Measurements from ENCODE around the gene TSSK2.
"Not testable (repeated sequence)": the region's sequence is repeated elsewhere in the genome, so short reads cannot be mapped to it uniquely, and the experiment has no call there.

Gene TSSK2

DNA sequence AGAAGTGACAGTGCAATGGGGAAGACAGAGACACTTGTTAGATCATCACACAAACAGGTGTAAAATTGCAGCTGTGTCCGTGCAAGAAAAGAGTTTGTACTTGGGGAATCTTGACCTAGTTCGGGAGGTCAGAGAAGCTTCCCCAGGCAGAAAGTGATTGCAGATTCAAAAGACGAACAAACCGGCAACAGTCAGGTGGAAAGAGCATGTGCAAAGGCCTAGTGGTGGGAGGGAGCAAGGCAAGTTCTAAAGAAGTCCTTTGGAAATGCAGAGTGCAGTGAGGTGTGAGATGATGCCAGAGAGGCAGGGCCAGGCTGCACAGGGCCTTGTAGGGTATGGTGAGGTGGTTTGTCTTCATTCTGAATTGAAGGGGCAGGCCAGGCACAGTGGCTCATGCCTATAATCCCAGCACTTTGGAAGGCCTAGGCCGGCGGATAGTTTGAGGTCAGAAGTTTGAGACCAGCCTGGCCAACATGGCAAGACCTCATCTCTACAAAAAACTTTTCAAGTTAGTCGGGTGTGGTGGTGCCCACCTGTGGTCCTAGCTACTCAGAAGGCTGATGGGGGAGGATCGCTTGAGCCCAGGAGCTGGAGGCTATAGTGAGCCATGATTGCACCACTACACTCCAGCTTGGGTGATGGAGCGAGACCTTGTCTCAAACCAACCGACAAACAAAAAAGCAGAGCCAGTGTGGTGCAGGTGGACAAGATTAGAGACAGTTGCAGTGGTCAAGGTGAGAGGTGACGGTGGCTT, 15.3 kb downstream of the TSSK2 start:
- no peak for DNase-seq

DNA sequence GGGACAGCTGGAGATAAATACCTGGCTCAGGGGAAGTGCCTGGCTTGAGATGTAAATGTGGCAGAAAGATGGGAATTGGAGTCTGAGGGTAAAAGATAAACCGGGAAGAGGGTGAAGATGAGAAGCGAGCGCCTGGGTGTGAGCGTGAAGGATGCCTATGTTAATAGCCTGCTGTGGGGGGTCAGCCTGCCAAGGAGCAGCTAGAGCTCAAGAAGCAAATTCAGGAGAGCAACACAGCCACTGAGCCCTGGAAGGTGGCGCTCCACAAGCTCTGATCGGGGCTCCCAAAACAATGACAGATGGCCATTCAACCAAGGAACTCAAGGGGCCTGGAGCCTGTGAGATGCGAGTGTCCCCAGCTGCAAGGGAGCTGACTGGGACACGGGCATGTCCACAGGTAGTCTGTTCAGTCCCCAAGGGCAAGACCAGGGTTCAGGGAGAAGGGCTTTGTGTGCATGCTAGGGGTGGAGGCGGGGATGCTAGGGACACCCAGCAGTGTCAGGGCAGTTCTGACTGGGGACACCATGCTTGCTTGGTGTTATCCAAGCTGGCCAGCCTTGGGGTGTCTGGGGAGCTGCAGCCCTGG, 16.2 kb downstream of the TSSK2 start:
- DNase-seq, result no peak

DNA sequence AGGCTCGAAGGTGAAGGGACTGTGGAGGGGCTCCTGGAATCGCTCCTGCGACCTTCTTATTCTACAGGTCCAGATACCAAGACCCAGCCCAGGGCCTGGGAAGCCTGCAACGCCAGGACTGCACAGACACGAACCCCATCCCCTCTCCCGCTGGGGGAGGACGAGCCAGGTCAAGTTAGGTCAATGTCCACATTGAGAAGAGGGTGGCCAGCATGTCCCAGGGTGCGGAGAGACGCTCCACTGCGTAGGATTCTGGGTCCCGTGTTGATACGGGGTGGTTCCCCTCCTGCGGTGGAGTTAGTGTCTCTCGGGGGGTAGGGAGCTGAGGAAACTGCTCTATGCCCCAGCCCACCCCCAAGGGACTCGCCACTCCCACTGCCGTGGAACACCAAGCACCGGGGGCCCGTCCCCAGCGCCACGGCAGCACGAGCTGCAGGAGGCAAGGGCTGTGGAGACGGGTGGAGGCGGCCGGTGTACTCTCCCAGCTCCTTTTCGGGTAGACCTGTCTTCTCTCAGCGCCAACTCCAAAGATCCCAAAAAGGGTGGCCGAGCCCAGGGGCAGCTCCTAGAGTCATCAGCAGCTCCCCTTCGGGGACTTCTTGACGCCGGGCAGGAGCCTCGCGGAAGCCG, 17.4 kb downstream of the TSSK2 start:
- DNase-seq, result no peak

DNA sequence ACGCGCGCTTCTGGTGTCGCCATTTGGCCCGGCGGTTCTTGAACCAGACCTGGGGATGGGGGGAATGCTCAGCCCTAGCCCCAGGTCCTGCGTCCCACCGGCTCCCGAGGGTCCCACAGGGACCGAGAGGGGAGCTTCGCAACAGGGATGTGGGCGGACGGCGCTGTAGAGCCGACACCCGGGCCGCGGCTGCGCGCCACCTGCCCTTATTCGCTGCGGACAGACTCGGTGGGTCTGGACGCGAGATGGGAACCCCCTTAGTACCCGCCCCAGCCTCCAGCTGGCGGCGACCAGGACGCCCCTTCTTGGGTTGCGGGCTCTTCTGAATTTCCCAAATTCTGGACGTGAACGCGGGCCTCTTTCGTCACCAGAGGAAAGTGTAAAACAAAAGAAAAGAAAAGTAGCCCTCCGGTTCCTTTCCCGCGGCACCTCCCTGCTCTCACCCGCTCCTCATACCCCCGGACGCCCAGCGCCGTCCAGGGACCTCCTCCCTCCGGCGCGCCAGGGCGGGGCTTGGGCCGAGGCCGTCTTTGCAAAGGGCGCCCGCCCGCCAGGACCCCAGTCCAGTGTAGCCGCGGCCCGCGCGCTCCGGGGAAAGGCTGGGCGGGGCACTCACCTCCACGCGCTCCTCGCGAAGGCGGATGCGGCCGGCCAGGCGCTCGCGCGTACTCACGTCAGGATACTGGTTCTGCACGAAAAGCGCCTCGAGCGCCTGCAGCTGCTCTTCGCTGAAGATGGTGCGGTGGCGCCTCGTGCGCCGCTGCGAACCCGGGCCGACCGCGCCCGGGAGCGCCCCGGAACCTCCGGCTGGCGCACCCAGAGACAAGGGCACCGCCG, 18.2 kb downstream of the TSSK2 start:
- DNase-seq, result peak; percentile 77

DNA sequence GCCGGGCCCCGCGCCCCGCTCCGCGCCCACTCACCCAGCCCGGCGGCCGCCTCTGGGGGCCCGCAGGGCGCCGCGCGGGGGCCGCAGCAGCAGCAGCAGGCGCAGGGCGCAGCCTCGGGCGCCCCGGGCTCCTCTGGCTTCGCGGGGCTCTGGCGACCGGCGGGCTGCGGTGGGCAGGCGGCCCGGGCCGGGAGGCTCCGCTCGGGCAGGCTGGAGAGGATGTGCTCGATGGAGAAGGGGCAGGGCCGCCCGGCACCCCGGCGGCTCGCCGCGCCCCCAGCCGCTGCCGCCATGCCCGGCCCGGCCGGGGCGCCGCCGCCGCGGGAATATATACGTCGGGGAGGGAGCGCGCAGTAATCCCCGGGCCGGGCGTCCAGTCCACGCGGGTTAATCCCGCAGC, 18.9 kb downstream of the TSSK2 start, which contains the start of gene GSC2:
Gene GSC2 (minus strand): TSS at position 302 of the 400 bp plus-strand sequence. CDS start 9 bp downstream, at position 293.
- DNase-seq, result peak; percentile 45

DNA sequence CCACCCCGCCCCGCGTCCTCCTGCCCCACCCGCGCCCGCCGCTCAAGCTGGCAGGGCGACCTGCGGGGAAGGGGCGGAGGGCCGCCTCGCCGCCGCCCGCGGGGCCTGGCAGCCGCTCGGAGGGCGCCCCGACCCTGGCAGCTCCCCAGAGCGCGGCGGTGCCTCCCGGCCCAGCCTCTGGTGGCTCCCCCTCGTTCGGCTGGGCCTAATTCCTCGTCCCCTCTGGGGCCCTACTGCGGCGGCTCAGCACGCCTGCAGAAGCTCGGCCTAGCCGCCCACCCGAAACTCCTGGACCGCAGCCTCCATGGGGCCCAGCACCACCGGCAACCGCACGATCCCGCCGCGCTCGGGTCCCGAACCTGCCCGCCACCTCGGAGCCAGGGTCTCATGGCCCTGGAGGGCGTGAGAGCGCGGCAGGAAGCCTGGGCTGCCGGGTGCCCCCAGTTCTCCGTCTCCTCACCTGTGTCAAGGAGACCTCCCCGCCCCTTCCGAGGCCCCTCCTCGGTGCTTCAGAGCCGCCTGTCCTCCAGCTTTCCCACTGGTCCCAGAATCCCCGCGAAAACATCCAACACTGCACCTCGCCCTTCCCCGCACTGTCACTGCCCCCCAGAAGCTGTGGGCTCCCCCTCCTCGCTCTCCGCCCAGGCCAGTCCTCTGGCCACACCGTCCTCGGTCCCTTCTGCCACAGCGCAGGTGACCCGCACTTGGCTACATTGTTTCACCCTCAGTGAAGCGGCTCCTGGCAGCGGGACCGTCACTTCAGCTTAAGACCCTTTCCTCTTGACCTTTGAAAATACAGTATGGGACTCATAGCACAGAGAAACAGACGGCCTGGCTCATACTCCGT, 19.6 kb downstream of the TSSK2 start:
- no peak for DNase-seq

DNA sequence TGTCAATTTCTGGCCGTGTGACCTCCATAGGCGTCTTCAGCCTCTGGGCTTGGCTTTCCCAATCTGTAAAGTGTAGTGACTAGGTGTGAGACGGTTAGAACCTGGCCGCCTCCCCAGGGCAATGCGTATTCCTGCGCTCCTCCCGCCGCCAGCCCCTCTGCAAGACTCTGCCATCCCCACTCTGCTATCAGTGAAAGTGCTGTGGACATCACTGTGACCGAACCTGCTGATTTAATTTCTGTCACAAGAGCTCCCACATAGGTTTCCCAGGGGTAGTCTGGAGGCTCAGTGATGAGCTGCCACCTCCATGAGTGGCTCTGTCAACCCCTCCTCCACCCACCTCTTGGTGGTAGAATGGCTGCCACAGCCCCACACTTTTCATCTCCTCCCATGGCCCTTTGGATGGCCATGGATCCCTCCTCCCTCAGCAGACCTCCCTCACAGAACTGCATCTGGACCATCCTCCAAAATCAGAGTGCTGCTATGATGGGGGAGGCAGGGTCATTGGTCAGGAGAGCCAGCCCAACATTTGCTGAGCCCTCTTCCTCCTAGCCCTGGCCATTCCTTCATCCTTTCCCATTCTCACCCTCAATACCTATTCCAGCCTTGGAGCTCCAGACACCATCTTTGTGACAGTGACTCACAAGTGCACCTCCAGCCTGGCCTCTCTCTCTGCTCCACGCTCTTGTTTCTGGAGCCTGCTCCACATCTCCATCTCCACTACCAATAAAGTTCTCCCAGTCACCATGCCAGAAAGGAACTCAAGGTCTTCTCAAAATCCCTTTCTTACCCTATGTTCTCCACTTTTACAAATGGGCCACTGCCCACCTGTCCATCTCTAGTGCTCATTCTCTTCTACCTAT, 20.5 kb downstream of the TSSK2 start:
- no peak for DNase-seq

DNA sequence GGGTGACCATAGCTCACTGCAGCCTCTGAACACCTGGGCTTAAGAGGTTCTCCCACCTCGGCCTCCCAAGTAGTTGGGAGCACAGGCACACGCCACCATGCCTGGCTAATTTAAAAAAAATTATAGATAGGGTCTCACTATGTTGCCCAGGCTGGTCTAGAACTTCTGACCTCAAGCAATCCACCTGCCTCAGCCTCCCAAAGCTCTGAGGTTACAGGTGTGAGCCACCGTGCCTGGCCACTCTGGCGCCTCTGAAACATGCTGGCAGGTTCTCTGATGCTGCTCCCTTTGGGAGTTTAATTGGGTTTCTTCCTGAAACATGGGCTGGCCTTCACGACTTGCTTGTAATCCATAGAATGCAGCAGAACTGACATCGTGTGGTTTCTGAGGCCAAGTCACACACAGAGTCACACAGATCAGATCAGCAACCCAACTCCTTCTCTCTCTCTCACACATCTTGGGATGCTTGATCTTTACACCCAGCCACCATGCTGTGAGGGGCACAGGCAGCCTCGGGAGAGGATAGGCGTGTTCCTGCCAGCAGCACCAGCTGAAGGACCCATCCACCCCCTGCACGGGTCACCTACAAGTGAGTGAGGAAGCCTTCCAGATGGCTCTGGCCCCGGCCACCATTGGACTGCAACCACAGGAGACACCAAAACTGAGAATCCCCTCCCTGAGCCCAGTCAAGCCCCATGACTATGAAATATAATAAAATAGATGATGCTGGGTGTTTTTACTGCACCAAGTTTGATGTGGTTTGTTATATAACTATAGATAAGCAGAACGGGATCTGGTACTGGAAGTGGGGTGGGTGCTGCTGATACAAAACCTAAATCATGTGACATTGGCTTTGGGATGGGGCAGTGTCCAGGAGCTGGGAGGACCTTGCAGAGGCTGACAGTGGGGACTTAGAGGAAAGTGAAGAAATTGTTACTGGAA, 22.1 kb downstream of the TSSK2 start:
- DNase-seq, result no peak

DNA sequence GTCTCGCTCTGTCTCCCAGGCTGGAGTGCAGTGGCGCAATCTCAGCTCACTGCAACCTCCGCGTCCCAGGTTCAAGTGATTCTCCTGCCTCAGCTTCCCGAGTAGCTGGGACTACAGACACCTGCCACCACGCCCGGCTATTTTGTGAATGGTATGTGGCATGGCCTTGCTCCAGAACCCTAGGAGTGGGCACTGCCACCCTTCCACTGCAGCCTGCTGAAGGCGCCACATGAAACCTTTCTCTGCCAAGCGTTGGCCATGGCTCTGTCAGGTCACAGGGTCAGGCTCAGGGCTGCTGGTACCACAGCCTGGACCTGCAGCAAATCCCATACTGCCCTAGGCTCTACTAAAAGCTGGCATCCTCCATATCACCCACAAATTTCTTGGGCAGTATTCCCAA, 25.0 kb downstream of the TSSK2 start:
- not testable (repeated sequence) for DNase-seq

DNA sequence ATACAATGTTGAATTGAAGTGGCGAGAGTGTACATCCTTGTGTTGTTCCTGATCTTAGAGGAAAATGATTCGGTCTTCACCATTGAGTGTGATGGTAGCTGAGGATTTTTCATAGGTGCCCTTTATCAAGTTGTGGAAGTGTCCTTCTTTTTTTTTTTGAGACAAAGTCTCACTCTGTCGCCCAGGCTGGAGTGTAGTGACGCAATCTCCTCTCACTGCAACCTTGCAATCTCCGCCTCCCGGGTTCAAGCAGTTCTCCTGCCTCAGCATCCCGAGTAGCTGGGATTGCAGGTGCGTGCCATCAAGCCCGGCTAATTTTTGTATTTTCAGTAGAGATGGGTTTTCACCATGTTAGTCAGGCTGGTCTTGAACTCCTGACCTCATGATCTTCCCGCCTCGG, 27.5 kb downstream of the TSSK2 start:
- not testable (repeated sequence) for DNase-seq

DNA sequence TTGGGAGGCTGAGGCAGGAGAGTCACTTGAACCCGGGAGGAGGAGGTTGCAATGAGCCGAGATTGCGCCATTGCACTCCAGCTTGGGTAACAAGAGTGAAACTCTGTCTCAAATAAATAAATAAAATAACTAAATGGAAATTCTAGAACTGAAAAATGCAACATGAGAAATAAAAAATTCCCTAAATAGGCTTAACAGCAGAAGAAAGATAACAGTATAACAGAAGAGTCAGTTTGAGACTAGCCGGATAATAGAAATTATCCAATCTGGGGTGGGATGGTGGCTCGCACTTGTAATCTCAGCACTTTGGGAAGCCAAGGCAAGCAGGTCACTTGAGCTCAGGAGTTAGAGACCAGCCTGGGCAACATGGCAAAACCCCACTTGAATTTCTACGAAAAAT, 33.3 kb downstream of the TSSK2 start:
- no peak for DNase-seq

DNA sequence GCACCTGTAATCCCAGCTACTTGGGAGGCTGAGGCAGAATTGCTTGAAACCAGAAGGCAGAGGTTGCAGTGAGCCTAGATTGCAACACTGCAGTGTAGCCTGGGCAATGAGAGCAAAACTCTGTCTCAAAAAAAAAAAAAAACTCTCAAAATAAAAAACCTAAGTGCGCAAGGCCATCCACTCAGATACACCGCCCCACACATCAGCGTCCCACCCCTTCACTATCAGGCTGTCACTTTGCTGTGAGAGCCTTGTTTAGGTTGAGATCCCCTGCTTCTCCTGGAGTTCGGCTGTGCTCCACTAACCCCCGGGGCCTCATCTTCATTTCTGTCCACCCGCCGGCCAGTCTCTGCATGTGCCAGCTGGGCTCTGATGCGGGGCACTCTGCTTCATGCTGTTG, 35.3 kb downstream of the TSSK2 start:
- no peak for DNase-seq

DNA sequence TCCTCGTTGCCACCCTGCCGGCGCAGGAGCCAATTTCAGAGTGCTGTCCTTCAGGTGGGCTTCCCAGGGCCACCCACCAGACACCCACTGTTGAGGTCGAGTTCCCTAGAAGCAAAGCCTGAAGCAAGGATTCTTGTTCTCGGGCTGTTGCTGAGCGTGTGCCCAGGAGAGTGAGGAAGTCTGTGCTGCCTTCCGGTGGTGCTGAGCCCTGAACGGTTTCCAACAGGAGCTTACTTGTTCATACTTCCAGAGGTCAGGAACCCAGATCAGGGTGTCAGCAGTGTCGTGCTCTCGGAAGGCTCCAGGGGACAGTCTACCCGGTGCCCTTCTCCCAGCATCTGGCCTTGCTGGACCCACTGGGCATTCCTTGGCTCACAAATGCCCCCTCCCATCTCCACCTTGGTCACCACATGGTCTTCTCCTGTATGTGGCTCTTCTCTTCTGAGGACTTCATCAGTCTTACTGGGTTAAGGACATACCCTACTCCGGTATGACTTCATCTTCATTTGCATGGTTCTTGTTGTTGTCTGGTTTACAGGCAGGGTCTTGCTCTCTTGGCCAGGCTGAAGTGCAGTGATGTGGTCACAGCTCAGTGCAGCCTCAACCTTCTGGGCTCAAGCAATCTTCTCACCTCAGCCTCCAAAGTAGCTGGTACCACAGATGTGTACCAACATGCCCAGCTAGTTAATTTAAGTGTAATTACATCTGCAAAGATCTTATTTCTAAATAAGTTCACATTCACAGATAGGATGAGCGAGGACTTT, 36.2 kb downstream of the TSSK2 start:
- no peak for DNase-seq

DNA sequence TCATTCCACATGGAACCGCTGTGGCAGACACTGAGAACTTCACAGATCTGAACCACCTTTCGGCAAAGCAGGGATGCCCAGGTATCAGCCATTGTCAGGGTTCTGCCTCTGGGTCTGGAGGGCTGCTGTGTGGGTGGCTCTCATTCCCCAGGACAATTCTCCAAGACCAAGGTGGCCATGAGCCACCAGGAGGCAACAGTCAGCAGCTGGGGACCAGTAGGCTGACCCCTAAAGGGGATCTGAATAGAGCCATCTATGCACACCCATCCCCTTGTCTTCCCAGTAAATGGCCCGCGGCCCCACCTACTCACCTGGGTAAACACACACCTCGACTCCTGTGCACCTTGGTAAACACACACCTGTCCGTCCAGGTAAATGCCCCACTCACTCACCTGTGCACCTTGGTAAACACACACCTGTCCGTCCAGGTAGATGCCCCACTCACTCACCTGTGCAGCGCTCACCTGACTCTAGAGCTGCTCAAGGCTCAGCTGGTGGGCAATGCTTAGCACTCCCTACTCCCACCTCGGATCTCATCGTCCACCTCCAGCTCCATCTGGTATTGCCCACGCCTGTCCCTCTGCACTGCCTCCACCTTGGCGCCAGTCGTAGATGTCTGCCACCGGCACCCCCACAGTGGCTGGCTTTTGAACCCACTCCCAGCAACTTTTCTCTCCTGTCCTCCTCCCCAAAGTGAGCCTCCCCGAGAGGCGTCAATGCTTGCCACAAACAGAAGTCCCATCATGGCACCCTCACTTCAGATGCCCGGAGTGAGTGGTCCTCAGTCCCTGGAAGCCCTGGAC, 37.2 kb downstream of the TSSK2 start:
- DNase-seq, result peak; percentile 76

DNA sequence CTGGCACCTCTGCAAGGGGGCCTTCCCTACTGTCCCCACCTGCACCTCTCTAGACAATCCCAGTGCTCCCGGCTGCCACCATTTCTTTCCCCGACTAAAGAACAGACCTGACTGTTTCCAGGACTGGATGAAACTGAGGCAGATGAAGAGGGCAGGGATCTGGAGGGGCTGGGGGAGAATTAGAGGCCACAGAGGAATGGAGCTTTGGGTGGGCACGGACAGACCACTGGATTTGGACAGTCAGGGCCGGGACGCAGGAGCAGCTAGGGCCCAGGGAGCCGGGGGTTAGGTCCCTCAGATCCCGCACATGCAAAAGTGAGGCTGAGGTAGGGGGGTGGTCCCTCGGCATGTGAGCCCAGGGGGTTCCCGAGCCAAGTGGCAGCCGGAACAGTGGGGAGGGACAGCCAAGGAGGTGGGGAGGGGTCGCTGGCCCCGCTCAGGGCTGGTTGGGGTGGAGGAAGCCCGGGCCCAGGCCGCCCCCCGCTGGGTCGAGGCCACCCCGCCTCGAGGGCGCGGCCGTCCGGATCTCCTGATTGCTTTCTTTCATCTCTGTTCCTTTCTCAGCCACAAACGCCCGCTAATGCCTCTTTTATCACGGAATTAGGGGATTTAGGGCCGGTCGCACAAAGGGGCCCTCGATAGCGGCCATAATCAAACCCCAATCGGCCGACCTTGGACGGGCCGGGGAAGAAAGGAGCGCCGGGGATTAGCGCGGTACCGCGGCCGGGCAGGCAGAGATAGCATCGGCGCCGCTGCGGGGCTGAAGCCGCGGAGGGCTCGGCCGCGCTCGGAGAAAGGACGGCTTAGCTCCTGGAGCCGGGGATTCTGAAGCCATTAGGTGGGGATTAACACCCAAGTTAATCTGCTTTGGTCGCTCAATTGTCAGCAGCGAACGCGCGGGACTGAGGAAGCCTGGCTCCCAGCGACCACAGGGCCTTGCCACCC, 38.2 kb downstream of the TSSK2 start:
- no peak for DNase-seq

DNA sequence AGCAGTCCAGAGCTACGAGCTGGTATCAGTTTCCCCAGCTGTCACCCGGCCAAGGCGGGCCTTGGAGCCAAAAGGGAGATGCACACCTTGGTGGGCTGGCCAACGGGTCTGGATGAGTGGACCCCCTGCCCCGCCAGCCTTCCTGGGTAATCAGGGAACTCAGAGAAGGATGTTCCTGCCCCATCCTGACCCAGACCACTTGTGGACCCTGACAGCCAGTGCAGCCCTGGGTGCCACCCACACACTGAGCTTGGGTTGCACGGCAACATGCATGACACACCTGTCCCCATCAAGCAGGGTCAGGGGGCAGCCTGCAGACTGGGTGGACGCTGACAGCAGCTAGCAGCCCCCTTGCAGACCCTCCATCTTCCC, 38.8 kb downstream of the TSSK2 start:
- no peak for DNase-seq

All from NCI-H69 (cell line).